ENCODE measurements around the gene KRTAP10-5.

The KRTAP10-5 gene

DNA sequence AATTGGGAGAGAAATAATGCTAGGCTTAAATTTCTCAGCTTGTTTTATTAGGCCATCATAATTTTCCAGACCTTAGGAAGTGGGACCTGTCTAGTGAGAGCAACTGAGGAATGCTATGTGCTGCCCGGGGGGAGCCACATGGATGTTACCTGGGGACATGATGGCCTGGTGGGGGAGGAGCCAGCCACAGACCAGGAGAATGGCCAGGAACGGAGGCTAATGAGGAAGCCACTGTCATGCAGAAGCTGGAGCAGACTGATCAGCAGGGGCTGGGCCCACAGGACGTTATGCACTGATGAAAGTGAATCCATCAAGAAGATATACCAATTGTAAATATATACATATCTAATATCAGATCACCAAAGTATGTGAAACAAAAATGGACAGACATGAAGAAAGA is 35.8 kb downstream of the KRTAP10-5 start:
- DNase-seq = no peak

DNA sequence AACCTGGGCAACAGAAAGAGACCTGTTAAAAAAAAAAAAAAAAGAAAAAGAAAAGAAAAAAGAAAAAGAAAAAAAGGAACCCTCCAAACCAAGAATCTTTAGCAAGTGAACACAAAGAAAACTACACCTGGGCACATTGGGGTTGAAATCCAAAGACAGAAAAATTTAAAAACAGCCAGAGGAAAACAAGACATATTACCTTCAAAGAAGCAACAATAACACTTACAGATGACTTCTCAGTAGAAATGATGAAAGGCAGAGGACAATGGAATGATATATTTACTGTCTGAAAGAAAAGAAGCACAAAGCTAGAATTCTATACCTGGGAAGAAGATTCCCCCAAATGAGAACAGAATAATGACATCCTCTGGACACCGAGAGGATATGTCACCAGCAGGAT is 37.7 kb downstream of the KRTAP10-5 start:
- DNase-seq = no peak

- no peak for DNase-seq
Observed at GRCh38 chr21:44540741-44541288, 39.6 kb downstream of the KRTAP10-5 start.

DNA sequence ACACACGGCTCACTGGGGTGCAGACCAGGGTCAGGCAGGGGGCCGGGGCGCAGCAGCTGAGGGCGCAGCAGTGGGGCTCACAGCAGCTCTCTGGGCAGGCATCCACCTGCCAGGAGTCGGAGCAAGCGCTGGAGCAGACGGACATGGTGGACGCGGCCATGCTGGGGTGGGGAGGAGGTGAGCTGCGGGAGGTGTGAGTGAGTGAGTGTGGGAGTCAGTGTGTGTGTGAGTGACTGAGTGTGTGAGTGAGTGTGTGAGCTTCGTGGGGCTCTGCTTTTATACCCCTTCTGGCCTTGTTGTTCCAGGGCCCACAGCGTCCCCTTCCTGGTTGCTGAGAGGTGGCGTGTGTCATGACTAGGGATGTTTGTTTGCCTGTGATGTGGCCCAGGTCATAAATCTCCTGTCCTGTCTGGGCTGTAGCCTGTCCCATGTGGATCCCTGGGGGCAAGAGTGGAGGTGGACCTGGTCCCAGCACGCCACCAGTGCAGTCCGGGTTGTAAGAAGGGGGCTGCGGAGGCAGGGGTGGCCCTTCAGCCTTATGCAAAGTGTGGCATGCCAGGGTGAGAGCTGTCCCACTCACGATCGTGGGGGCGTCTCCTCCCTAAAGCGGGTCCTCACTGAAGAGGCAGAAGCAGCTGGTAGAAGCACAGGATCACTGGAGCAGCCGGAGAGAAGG is 40.3 kb downstream of the KRTAP10-5 start, which contains the start of gene KRTAP10-1:
Gene KRTAP10-1, minus strand, starts transcription at position 205 of the 676 bp plus-strand sequence. Its CDS starts 45 bp downstream, at position 160.
- DNase-seq = no peak

DNA sequence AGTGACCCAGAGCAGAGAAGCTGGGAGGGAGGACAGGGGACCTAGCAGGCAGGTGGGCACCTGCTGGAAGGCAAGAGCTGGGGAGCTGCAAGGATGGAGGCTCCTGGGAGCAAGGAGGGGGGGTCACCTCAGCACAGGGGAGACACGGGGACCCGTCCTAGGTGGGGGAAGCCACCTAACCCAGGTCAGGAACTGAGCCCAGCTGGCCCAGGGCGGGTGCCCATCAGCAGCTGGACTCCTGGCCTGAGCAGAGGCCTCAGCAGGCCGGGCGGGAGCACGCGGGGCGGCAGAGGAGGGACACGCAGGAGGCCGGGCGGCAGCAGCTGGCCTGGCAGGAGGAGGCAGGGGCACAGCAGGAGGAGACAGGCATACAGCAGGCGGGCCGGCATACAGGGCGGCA is 41.4 kb downstream of the KRTAP10-5 start:
- no peak for DNase-seq

- no peak for DNase-seq
Observed at GRCh38 chr21:44537930-44538911, 42.2 kb downstream of the KRTAP10-5 start.

GRCh38 chr21:44535963-44536362 is 44.4 kb downstream of the KRTAP10-5 start:
- no peak for DNase-seq

GRCh38 chr21:44534688-44535087 is 45.7 kb downstream of the KRTAP10-5 start:
- DNase-seq = no peak

GRCh38 chr21:44533891-44534627 is 46.3 kb downstream of the KRTAP10-5 start:
- DNase-seq = no peak

DNA sequence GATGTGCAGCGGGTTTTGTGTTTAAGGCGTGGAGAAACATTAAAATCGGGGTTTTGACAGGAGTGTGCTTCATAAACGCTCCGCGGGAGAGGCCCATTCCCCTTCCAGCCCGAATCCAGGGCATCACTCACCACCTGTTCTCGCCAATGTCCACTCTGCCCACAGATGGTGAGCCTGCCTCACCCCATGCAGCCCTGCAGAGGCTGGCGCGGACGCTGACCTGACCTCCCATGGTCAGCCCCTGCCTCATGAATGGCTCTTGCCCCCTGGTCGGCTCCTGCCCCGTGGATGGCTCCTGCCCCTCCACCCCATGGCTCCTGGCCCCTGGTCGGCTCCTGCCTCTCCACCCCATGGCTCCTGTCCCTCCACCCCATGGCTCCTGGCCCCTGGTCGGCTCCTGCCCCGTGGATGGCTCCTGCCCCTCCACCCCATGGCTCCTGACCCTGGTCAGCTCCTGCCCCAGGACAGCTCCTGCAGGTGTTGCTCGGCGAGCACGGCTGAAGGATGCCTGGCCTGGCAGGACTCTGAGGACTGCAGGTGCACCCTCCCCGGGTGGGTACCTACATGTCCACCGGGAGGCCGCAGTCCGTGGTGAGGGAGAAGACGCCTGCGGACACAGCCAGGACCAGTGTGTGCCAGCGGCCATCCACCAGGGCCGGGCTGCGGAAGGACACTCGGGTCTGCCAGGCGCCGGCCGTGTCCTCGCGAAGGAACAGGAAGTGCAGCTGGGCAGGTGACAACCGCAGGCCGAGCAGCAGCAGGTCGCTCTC is 47.1 kb downstream of the KRTAP10-5 start:
- DNase-seq = no peak

GRCh38 chr21:44532712-44533111 is 47.7 kb downstream of the KRTAP10-5 start:
- no peak for DNase-seq

DNA sequence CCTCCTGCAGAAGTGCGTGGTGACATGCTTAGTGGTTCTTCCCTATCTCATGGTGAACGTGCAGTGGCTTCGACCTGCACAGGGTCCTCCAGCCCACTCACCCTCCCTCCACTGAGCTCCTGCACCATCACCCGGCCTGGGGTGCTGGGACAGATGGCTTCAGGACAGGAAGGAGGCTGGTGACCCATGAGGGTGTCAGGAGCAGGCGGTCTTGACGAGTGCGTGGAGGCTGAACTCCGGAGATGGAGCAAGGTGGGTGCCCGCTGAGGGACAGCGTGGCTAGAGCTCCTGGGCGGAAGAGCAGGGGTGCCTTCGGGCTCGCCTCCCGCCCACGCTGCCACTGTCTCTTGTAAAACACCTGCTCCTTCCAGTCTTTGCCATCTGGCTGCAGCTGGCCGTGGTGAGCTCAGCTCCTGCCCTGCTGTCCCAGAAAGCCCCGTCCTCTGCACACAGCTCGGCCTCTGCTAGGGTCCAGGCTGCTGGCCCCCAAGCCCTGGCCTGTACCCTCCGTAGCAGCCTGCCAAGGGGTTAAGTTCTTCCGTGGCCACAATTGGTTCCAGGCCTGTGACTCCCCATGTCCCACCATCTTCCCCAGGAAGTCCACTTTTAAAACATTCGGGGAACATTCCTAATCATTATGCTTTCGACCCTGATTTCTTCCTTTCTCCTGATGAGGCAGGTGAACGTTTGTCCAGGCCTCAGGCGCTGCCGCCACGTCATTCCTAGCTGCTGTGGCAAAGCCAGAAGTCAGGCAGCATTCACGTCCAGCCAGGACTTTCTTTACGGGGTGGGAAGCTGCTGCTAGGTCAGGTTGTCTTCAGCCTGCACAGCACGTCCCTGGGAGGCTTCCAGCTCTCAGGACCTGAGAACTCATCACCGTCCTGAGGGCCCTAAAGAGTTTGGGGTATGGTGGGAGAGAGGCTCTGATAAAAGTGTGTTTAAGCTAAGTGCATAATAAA is 48.5 kb downstream of the KRTAP10-5 start:
- no peak for DNase-seq

DNA sequence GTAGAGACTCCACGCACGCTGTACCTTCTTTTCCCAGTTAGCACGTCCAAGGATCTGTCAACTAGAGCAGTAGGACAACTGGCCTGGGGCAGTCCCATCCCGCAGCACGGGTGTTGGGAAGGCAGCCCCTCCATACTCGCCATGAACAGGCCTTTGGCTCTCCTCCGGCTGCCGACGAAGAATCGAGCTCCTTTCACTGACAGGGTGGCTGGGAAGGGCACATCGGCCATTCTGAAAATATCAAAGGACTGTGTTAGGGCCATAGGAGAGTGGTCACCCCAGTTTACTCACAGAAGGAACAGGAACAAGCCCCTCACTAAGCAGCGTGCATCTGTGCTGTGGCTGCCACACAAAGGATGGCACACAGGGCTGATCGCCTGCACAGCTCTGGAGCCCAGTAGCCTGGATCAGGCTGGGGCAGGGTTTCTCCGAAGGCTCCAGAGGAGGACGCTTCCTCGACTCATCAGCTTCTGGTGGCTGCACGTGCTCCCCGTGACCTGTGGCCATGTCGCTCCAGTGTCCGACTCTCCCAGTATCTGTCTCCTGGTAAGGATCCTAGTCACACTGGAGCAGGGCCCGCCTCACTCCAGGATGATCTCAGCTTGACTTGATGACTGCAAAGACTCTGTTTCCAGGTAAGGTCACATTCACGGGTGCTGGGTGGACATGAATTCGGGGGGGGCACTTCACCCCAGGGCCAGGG is 49.4 kb downstream of the KRTAP10-5 start:
- no peak for DNase-seq

DNA sequence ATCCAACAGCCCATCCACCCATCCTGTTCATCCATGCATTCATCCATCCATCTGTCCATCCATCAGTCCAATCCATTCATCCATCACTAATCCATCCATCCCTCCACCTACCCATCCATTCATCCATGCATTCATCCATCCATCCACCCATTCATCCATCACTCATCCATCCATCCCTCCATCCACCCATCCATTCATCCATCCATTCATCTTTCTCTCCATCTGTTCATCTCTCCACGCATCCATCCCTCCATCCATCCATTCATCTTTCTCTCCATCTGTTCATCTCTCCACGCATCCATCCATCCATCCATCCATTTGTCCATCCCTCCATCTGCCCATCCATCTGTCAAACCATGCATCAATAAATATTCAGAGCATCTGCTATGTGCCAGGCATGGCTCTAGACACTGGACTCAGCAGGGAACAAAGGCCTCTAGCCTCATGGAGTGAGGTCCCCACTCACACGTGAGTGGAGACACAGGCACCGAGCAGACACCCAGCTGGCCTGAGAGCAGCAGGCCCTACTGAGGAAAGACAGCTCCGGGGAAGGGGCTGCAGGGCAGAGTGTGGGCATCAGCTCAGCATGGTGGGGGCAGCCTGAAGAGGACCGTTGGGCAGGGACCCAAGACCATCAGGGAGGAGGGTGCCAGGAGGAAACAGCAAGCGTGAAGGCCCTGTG is 50.0 kb downstream of the KRTAP10-5 start:
- DNase-seq = no peak

- no peak for DNase-seq
Observed at GRCh38 chr21:44529503-44530125, 50.8 kb downstream of the KRTAP10-5 start.
